K562 (cell line): ENCODE results near the gene CYP2C18.

Experiments used
- CTCF ChIP-seq, 3 experiments: IDR thresholded peaks in 2 of 3; conservative IDR thresholded peaks in 1 of 3; 2 replicates each; pipeline ENCODE4 v1.5.1; 2011 to 2012; ENCODE audit warnings: low read length in 3 of 3, mild to moderate bottlenecking in 3 of 3, control low read depth in 2 of 3, improper control_type of control experiment in 1 of 3, inconsistent platforms in 1 of 3, low read depth in 1 of 3, mixed read lengths in 1 of 3, moderate library complexity in 1 of 3; ENCODE audit not compliant: insufficient read depth in 2 of 3
- E2F5 ChIP-seq: sonication (generic); formaldehyde crosslinking; IDR thresholded peaks from 2 replicates; pipeline ENCODE4 v1.8.0; 2022; ENCODE audit warnings: mild to moderate bottlenecking, missing genetic modification reagents
- HDAC6 ChIP-seq: IDR thresholded peaks from 2 replicates; pipeline ENCODE4 v1.6.1; 2012; ENCODE audit warnings: low read depth, mild to moderate bottlenecking, control low read depth, inconsistent platforms, low read length, moderate library complexity
- RFX5 ChIP-seq: IDR thresholded peaks from 2 replicates; pipeline ENCODE4 v1.6.1; 2011; ENCODE audit warnings: low read depth, mild to moderate bottlenecking, improper control_type of control experiment, low read length
- YY1 ChIP-seq, 3 experiments: IDR thresholded peaks; 2 replicates each; pipeline ENCODE4 v1.6.1; 2011; ENCODE audit warnings: low read length in 2 of 3, mild to moderate bottlenecking in 2 of 3, moderate library complexity in 2 of 3, borderline replicate concordance in 1 of 3, control low read depth in 1 of 3, low read depth in 1 of 3; ENCODE audit not compliant: insufficient read depth in 3 of 3, insufficient replicate concordance in 2 of 3, control insufficient read depth in 1 of 3, insufficient read length in 1 of 3; ENCODE audit errors: extremely low read depth in 1 of 3
- ZNF133 ChIP-seq: fragments of 250-450 bp; sonication (Bioruptor Pico); IDR thresholded peaks from 2 replicates; pipeline ENCODE4 v1.4.0; 2020; ENCODE audit warnings: mild to moderate bottlenecking
- ZNF639 ChIP-seq, 2 experiments: fragments of 200-800 bp in 1 of 2; sonication (Bioruptor generic) in 1 of 2; sonication (generic) in 1 of 2; formaldehyde crosslinking in 1 of 2; IDR thresholded peaks in 1 of 2; conservative IDR thresholded peaks in 1 of 2; 2 replicates each; pipeline versions ENCODE4 v1.5.0 to v1.6.1; 2016 to 2020; ENCODE audit warnings: missing compliant biosample characterization in 1 of 2, missing genetic modification characterization in 1 of 2, missing genetic modification reagents in 1 of 2
- ZNF780A ChIP-seq: fragments of 250-450 bp; sonication (Bioruptor Pico); IDR thresholded peaks from 2 replicates; pipeline ENCODE4 v1.5.0; 2021; ENCODE audit warnings: mild to moderate bottlenecking

- no peak for TF ChIP-seq ZNF780A (CRISPR knock-in tag)
- no peak for TF ChIP-seq ZNF639 (CRISPR knock-in tag; conservative IDR thresholded peaks at IDR 0.05 in 1 of 2, IDR thresholded peaks at IDR 0.05 in 1 of 2)
- TF ChIP-seq RFX5, result no peak
- no peak for TF ChIP-seq CTCF (IDR thresholded peaks at IDR 0.05 in 2 of 3, conservative IDR thresholded peaks at IDR 0.05 in 1 of 3; ENCODE audit: insufficient read depth in 2 of 3, low read depth in 1 of 3, low read length in 3 of 3)
- TF ChIP-seq ZNF133 (CRISPR knock-in tag), result no peak
- TF ChIP-seq YY1 (IDR thresholded peaks at IDR 0.05; ENCODE audit: borderline replicate concordance in 1 of 3, control insufficient read depth in 1 of 3, extremely low read depth in 1 of 3, insufficient read depth in 3 of 3, insufficient read length in 1 of 3, insufficient replicate concordance in 2 of 3, low read depth in 1 of 3, low read length in 2 of 3), result no peak
- no peak for TF ChIP-seq HDAC6
- no peak for TF ChIP-seq E2F5 (CRISPR knock-in tag)
Measured at GRCh38 chr10:94640562-94640961, 43.0 kb upstream of the CYP2C18 start.
